NT2/D1 (cell line): Measurements from ENCODE around the gene CHST1.

Source experiments
- DNase-seq: peaks from one replicate; pipeline ENCODE4 v3.0.0-alpha.2; 2011; ENCODE audit warnings: low read depth, low spot score
- H3K27me3 ChIP-seq: 2 replicates; pipeline ENCODE4 v1.6.0; 2011; ENCODE audit warnings: mild to moderate bottlenecking; ENCODE audit not compliant: insufficient read length, insufficient read depth
- H3K36me3 ChIP-seq: 2 replicates; pipeline ENCODE4 v1.6.1; 2011; ENCODE audit warnings: mild to moderate bottlenecking, low read length, mixed read lengths; ENCODE audit not compliant: insufficient read depth, insufficient read length
- H3K4me1 ChIP-seq: 2 replicates; pipeline ENCODE4 v1.5.1; 2011; ENCODE audit not compliant: insufficient read depth, insufficient read length
- H3K4me3 ChIP-seq: 2 replicates; pipeline ENCODE4 v1.5.1; 2011; ENCODE audit warnings: low read depth; ENCODE audit not compliant: insufficient read length
- H3K9ac ChIP-seq: 2 replicates; pipeline ENCODE4 v1.6.0; 2011; ENCODE audit warnings: low read depth; ENCODE audit not compliant: insufficient read length
- H3K9me3 ChIP-seq: 2 replicates; pipeline ENCODE4 v1.5.1; 2011; ENCODE audit warnings: mild to moderate bottlenecking, low read length; ENCODE audit not compliant: insufficient read depth
- SUZ12 ChIP-seq: IDR thresholded peaks from 2 replicates; pipeline ENCODE4 v1.6.1; 2011; ENCODE audit not compliant: insufficient read length, insufficient read depth; ENCODE audit errors: extremely low read depth
- YY1 ChIP-seq: IDR thresholded peaks from 2 replicates; pipeline ENCODE4 v1.6.1; 2011; ENCODE audit not compliant: insufficient read length, insufficient read depth
- ZNF274 ChIP-seq: IDR thresholded peaks from 2 replicates; pipeline ENCODE4 v1.6.1; 2011; ENCODE audit warnings: mild to moderate bottlenecking, low read depth, low read length

CHST1 gene

GRCh38 chr11:45673441-45673840, 8.0 kb upstream of the CHST1 start:
- Histone ChIP-seq H3K27me3 (peaks cover 6% of the 10 kb centered on the region), H3K4me1 (peaks cover 23% of the 10 kb centered on the region), H3K9me3 (no peaks in the 10 kb centered on the region), H3K9ac (no peak overlapping the region), H3K36me3 (no peaks in the 10 kb centered on the region), H3K4me3 (no peak overlapping the region)
- no peak for DNase-seq
- no peak for TF ChIP-seq YY1
- TF ChIP-seq SUZ12: no peak
- TF ChIP-seq ZNF274: no peak

DNA sequence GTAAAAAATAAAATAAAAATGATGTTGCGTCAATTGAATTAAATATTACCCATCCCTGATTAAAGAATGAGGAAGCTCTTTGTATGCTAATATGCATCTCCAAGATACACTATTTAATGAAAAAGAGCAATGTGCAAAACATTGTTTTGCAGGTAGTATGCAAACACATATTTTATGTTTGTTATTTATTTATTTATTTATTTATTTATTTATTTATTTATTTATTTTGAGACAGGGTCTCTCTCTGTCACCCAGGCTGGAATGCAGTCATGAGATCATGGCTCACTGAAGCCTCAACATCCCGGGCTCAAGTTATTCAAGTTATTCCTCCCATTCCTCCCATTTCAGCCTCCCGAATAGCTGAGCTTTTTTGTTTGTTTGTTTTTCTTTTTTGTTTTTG, 7.2 kb upstream of the CHST1 start:
- Histone ChIP-seq H3K36me3 (no peaks in the 10 kb centered on the region), H3K4me3 (no peak overlapping the region), H3K4me1 (peaks cover 16% of the 10 kb centered on the region), H3K27me3 (peaks cover 13% of the 10 kb centered on the region), H3K9me3 (no peaks in the 10 kb centered on the region), H3K9ac (no peak overlapping the region)
- TF ChIP-seq ZNF274: no peak
- TF ChIP-seq SUZ12: no peak
- no peak for TF ChIP-seq YY1
- DNase-seq: no peak

DNA sequence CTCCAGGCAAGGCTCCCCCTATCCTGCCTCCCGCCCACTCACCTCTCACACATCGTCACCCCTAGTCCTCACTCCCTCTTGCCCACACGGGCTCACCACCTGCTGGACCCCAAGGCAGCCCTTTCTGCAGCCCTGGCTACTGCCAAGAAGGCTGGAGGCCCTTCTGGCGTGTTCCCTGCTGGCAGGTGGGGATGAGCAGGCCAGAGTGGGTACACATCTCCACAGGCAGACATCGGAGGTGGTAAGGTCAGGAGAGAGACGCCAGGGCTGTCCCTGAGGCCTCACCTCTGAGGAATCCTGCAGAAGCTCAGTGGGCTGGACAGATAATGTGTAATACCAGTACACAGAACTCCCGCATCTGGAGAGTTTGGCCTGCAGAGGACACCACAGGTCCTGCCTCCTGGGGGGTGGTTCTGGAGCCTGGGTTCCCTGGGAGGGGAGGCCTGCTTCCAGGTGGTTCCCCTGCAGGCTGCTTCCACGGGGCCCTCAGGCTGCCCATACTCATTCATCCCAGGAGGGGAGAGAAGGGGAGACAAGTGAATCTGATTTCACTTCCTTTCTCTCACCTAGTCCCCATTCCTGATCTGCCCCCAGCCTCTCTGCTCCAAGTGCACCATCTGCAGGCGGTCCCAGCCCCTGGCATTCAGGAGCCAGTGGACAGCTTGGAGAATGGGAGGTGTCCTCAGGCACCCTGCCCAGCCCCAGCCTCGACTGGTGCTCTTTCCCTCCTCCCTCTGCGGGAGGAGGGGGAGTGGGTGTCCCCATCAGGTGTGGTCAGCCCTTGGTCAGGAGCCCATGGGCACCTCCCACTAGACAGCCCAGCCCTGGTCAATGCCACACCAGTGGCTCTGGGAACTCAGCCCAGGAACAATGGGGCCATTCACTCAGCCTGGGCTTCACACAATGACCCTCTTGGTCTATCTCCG, 6.1 kb upstream of the CHST1 start:
- H3K27me3 ChIP-seq: peaks cover 24% of the 10 kb centered on the region
- H3K36me3 ChIP-seq: no peaks in the 10 kb centered on the region
- DNase-seq: no peak
- H3K9ac ChIP-seq: no peak overlapping the region
- no peaks in the 10 kb centered on the region for H3K9me3 ChIP-seq
- peaks cover 15% of the 10 kb centered on the region for H3K4me1 ChIP-seq
- no peak overlapping the region for H3K4me3 ChIP-seq
- TF ChIP-seq SUZ12 (no peak), ZNF274 (no peak), YY1 (no peak)

DNA sequence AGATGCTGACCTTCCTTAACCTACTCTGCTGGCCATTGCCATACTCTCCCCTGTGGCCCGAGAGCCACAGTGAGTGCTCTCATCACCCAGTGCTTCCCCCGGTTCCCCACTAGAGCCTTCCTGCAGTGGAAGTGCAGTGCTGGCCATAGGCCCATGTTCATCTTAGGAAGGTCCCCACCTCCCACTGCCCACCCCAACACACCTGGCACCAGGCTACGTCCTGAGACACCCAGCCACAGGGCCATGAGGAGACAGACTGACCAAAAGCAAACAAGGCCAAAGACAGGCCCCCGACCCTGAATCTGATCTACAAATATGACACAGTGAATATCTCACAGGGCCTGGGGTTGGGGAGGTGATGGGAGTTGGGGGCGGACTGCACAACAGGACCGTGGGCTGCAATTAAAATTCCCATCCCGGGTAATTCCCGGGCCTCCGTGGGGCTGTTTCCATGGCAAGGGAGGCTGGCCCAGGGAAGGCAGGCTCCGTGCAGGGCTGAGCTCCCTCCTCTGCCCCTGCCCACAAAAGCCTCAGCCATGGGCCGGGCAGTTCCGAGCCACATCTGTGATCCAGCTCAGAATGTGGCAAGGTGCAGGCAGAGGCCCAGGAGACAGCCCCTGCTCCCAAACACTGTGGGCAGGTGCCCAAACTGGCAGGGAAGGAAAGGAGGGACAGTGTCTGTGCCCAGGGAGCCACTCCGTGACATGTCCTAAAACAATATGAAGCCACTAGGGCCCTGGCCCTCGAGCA, 5.1 kb upstream of the CHST1 start:
- no peaks in the 10 kb centered on the region for H3K9me3 ChIP-seq
- H3K27me3 ChIP-seq: peaks cover 32% of the 10 kb centered on the region
- no peaks in the 10 kb centered on the region for H3K36me3 ChIP-seq
- H3K4me3 ChIP-seq: no peak overlapping the region
- DNase-seq: no peak
- TF ChIP-seq ZNF274 (no peak), YY1 (no peak), SUZ12 (no peak)
- no peak overlapping the region for H3K9ac ChIP-seq
- peaks cover 22% of the 10 kb centered on the region for H3K4me1 ChIP-seq

DNA sequence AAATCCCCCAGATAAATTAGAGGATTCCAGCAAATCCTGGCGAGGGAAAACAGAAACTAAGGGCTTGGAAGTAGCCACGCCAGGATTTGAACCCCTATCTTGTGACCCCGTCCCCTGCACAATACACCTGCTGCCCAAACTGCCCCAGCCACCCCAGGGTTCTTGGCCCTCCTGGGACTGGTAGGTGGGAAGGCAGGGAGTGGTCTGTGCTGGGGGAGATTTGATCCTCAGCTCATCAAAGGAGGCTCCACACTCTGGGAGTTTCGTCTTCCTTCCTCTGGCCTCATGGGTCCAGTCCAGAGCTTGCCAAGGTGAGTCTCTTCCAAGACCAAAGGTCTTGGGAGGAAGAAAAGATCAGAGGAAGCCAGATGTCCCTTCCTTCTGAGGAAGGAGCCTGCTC, 4.5 kb upstream of the CHST1 start:
- H3K4me3 ChIP-seq: no peak overlapping the region
- no peaks in the 10 kb centered on the region for H3K36me3 ChIP-seq
- H3K27me3 ChIP-seq: peaks cover 37% of the 10 kb centered on the region
- peaks cover 19% of the 10 kb centered on the region for H3K4me1 ChIP-seq
- H3K9ac ChIP-seq: no peak overlapping the region
- no peak for DNase-seq
- no peaks in the 10 kb centered on the region for H3K9me3 ChIP-seq
- no peak for TF ChIP-seq ZNF274
- no peak for TF ChIP-seq YY1
- TF ChIP-seq SUZ12: no peak

DNA sequence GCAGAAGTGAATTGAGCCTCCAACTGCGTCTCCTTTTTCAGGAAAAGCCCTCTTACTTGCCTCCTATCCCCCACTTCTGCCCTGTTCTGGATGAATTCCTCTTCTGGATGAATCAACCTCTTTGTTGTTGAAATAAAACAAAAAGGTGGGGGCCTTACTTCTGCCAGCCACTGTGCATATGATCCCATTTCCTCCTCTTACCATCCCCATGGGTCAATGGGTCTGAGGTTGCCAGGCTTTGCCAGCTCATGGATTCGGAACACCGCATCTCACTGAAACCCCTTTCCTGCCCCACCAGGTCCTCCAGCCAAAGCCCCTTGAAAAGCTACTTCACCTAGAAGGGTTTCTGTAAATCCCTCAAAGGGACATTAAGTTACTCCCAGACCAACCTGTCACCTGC, 3.7 kb upstream of the CHST1 start:
- Histone ChIP-seq H3K9ac (no peak overlapping the region), H3K27me3 (peaks cover 45% of the 10 kb centered on the region), H3K36me3 (no peaks in the 10 kb centered on the region), H3K9me3 (no peaks in the 10 kb centered on the region), H3K4me1 (peaks cover 17% of the 10 kb centered on the region), H3K4me3 (no peak overlapping the region)
- TF ChIP-seq ZNF274 (no peak), YY1 (no peak), SUZ12 (no peak)
- DNase-seq: no peak

DNA sequence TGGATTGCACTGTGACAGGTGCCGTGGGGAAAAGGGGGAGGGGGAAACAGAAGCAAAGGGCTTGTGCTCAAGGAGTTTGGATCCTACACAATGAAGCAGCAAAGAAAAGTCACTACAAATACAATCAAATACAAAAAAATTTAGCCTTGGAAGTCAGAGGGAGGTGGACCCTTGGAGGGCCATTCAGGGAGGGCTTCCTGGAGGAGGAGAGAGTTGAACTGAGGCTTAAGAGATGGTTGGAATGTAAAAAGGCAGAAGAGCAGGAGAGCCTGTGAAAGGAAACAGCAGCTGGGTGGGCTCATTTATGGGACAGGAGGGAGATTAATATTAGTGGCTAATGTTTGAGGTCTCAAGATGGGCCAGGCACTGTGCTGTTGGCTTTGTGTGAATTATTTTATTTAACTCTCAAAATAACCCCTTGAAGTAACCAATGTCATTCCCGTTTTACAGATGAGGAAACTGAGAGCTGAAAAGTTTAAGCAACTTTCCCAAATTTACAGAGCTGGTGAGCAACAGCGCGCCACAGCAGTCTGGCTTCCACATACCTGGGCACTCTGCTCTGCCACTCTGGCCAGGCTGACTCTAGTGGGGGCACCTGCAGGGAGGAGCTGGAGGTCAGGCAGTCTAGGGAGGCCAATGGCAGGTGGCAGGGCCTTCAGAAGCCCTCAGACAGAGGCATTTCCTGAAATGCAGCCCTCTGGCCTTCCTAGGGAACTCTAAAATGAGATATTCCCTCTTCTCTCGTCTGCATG, 2.7 kb upstream of the CHST1 start:
- H3K27me3 ChIP-seq: peaks cover 55% of the 10 kb centered on the region
- no peak for DNase-seq
- no peaks in the 10 kb centered on the region for H3K9me3 ChIP-seq
- H3K36me3 ChIP-seq: no peaks in the 10 kb centered on the region
- H3K4me1 ChIP-seq: peaks cover 22% of the 10 kb centered on the region
- no peak overlapping the region for H3K4me3 ChIP-seq
- no peak overlapping the region for H3K9ac ChIP-seq
- no peak for TF ChIP-seq SUZ12
- no peak for TF ChIP-seq ZNF274
- TF ChIP-seq YY1: no peak
